ENCODE data around the gene AP5S1. TPM values are rescaled to one million over a fixed set of nuclear protein-coding genes. Genes with fewer than 3 reads are reported as not detected.
A peak's percentile ranks its signal among the peaks of the same experiment; 100 is the strongest.

The AP5S1 gene
- total and polyA plus RNA-seq, 2 of the 13 experiments (the other 11 are each of a cell fraction or from before 2014, with no cell fraction given), result 7.9 to 23.2 TPM

DNA sequence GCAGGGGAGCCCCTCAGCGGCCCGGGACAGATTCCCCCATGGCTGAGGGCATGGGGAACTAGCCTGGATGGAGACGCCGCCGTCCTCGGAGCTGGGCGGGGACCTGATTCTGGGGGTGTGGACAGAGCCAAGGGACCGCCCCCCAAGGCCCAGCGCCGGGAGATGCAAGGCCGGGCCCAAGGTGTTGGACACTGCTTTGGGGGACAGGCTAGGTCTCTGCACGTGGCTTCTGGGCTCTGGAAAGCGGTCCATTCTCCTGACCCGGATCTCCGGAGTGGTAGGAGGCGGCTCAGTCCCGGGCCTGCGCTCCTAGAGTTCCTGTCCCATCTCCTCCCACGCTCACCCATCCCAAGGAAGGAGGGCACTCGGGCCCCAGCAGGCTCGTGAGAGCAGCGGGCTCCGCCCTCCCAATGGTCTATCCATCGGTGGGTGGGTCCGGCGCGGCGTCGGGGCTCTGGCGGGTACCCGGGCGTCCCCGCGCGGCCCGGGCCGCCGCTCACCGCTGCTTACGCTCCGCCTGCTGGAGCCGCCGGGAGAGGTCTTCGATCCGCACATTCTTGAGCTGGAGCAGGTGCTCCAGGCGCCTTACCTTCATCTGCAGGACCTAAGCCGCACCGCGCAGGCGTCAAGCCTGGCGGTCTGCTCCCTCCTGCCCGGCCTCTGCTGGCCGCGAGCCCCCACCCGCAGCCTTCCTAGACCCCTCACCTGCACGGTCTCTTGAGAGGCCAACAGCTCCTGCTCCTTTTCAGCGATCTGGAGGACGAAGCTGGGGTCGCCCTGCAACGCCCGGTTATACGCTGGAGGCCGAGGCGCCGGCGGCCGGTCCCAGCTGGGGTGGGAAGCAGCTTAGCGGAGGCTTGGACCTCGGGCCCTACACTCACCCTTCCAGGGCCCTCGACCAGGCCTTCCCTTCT lies 42.4 kb upstream of the AP5S1 start (continued):
- peak; percentile 47; the same call in 1 of the 2 replicates for TF ChIP-seq ZNF230 (CRISPR knock-in tag; IDR thresholded peaks at IDR 0.05)
- TF ChIP-seq SATB2 (CRISPR knock-in tag; IDR thresholded peaks at IDR 0.05), result no peak
- TF ChIP-seq, protein P1, sequence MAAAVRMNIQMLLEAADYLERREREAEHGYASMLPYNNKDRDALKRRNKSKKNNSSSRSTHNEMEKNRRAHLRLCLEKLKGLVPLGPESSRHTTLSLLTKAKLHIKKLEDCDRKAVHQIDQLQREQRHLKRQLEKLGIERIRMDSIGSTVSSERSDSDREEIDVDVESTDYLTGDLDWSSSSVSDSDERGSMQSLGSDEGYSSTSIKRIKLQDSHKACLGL (CRISPR knock-in tag; IDR thresholded peaks at IDR 0.05), result peak; percentile 43
- TF ChIP-seq, protein P2, sequence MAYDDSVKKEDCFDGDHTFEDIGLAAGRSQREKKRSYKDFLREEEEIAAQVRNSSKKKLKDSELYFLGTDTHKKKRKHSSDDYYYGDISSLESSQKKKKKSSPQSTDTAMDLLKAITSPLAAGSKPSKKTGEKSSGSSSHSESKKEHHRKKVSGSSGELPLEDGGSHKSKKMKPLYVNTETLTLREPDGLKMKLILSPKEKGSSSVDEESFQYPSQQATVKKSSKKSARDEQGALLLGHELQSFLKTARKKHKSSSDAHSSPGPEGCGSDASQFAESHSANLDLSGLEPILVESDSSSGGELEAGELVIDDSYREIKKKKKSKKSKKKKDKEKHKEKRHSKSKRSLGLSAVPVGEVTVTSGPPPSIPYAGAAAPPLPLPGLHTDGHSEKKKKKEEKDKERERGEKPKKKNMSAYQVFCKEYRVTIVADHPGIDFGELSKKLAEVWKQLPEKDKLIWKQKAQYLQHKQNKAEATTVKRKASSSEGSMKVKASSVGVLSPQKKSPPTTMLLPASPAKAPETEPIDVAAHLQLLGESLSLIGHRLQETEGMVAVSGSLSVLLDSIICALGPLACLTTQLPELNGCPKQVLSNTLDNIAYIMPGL (CRISPR knock-in tag; IDR thresholded peaks at IDR 0.05; ENCODE audit: borderline replicate concordance in 1 of 2, low read depth in 1 of 2), result 0 out of 4 replicates have a peak, but pooled peaks of 1 of the 2 experiments have one; percentile 25
- TF ChIP-seq REL (CRISPR knock-in tag; conservative IDR thresholded peaks at IDR 0.05), result no peak
- TF ChIP-seq, protein P3, sequence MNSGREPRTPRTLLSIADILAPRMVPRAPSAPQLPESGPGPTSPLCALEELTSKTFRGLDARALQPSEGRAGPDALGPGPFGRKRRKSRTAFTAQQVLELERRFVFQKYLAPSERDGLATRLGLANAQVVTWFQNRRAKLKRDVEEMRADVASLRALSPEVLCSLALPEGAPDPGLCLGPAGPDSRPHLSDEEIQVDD (CRISPR knock-in tag; IDR thresholded peaks at IDR 0.05; ENCODE audit: borderline replicate concordance), result 0 out of 2 replicates have a peak, but pooled peaks have one; percentile 17
- no peak for TF ChIP-seq MED13 (CRISPR knock-in tag; IDR thresholded peaks at IDR 0.05)
- TF ChIP-seq ZNF326 (CRISPR knock-in tag; IDR thresholded peaks at IDR 0.05; ENCODE audit: borderline replicate concordance), result no peak
- no peak for TF ChIP-seq ZNF7 (CRISPR knock-in tag; IDR thresholded peaks at IDR 0.05)
- TF ChIP-seq, protein P4, sequence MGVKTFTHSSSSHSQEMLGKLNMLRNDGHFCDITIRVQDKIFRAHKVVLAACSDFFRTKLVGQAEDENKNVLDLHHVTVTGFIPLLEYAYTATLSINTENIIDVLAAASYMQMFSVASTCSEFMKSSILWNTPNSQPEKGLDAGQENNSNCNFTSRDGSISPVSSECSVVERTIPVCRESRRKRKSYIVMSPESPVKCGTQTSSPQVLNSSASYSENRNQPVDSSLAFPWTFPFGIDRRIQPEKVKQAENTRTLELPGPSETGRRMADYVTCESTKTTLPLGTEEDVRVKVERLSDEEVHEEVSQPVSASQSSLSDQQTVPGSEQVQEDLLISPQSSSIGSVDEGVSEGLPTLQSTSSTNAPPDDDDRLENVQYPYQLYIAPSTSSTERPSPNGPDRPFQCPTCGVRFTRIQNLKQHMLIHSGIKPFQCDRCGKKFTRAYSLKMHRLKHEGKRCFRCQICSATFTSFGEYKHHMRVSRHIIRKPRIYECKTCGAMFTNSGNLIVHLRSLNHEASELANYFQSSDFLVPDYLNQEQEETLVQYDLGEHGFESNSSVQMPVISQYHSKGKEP (CRISPR knock-in tag; IDR thresholded peaks at IDR 0.05), result no peak; the same call in 1 of the 2 replicates
- TF ChIP-seq, protein P5, sequence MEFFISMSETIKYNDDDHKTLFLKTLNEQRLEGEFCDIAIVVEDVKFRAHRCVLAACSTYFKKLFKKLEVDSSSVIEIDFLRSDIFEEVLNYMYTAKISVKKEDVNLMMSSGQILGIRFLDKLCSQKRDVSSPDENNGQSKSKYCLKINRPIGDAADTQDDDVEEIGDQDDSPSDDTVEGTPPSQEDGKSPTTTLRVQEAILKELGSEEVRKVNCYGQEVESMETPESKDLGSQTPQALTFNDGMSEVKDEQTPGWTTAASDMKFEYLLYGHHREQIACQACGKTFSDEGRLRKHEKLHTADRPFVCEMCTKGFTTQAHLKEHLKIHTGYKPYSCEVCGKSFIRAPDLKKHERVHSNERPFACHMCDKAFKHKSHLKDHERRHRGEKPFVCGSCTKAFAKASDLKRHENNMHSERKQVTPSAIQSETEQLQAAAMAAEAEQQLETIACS (CRISPR knock-in tag; IDR thresholded peaks at IDR 0.05), result 0 out of 2 replicates have a peak, but pooled peaks have one; percentile 32
- TF ChIP-seq ELF4 (CRISPR knock-in tag; IDR thresholded peaks at IDR 0.05; ENCODE audit: borderline replicate concordance), result no peak
- peak; percentile 71; the same call in 1 of the 2 replicates for TF ChIP-seq ZNF263 (CRISPR knock-in tag; IDR thresholded peaks at IDR 0.05)
- no peak for TF ChIP-seq GATAD2A (CRISPR knock-in tag; IDR thresholded peaks at IDR 0.05)
- 0 out of 2 replicates have a peak, but pooled peaks have one; percentile 52 for TF ChIP-seq ZNF224 (CRISPR knock-in tag; IDR thresholded peaks at IDR 0.05)
- TF ChIP-seq TGIF2 (CRISPR knock-in tag; IDR thresholded peaks at IDR 0.05), result no peak
- TF ChIP-seq, protein P6, sequence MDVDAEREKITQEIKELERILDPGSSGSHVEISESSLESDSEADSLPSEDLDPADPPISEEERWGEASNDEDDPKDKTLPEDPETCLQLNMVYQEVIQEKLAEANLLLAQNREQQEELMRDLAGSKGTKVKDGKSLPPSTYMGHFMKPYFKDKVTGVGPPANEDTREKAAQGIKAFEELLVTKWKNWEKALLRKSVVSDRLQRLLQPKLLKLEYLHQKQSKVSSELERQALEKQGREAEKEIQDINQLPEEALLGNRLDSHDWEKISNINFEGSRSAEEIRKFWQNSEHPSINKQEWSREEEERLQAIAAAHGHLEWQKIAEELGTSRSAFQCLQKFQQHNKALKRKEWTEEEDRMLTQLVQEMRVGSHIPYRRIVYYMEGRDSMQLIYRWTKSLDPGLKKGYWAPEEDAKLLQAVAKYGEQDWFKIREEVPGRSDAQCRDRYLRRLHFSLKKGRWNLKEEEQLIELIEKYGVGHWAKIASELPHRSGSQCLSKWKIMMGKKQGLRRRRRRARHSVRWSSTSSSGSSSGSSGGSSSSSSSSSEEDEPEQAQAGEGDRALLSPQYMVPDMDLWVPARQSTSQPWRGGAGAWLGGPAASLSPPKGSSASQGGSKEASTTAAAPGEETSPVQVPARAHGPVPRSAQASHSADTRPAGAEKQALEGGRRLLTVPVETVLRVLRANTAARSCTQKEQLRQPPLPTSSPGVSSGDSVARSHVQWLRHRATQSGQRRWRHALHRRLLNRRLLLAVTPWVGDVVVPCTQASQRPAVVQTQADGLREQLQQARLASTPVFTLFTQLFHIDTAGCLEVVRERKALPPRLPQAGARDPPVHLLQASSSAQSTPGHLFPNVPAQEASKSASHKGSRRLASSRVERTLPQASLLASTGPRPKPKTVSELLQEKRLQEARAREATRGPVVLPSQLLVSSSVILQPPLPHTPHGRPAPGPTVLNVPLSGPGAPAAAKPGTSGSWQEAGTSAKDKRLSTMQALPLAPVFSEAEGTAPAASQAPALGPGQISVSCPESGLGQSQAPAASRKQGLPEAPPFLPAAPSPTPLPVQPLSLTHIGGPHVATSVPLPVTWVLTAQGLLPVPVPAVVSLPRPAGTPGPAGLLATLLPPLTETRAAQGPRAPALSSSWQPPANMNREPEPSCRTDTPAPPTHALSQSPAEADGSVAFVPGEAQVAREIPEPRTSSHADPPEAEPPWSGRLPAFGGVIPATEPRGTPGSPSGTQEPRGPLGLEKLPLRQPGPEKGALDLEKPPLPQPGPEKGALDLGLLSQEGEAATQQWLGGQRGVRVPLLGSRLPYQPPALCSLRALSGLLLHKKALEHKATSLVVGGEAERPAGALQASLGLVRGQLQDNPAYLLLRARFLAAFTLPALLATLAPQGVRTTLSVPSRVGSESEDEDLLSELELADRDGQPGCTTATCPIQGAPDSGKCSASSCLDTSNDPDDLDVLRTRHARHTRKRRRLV (CRISPR knock-in tag; IDR thresholded peaks at IDR 0.05), result 0 out of 2 replicates have a peak, but pooled peaks have one; percentile 41

Data from HepG2 (cell line).